IPS-18a (cell line): ENCODE results near the gene NUP160.
"Not testable (repeated sequence)": the region's sequence is repeated elsewhere in the genome, so short reads cannot be mapped to it uniquely, and the experiment has no call there.

ENCODE experiments used
- H3K27ac ChIP-seq: one replicate; pipeline ENCODE4 v1.5.1; 2013; ENCODE audit warnings: low read length
- H3K27me3 ChIP-seq: one replicate; pipeline ENCODE4 v1.6.1; 2013; ENCODE audit warnings: mild to moderate bottlenecking, low read length; ENCODE audit not compliant: control insufficient read depth, insufficient read depth
- H3K36me3 ChIP-seq: one replicate; pipeline ENCODE4 v1.6.1; 2013; ENCODE audit warnings: low read depth, low read length; ENCODE audit not compliant: control insufficient read depth
- H3K4me1 ChIP-seq: one replicate; pipeline ENCODE4 v1.6.1; 2013; ENCODE audit warnings: low read depth, low read length; ENCODE audit not compliant: control insufficient read depth
- H3K4me3 ChIP-seq: one replicate; pipeline ENCODE4 v1.5.1; 2013; ENCODE audit warnings: low read length
- H3K9ac ChIP-seq: one replicate; pipeline ENCODE4 v1.6.1; 2013; ENCODE audit warnings: mild to moderate bottlenecking, low read length, moderate library complexity
- H3K9me3 ChIP-seq: one replicate; pipeline ENCODE4 v1.6.1; 2013; ENCODE audit warnings: low read depth, low read length; ENCODE audit not compliant: control insufficient read depth

The NUP160 gene

GRCh38 chr11:47847892-47848699 lies at the start of gene NUP160:
NUP160 (minus strand) TSS chr11:47848350; CDS start chr11:47848318, 32 bp downstream.
- Histone ChIP-seq H3K4me3 (peak within 1 kb of the TSS; percentile 98), H3K9ac (peak within 1 kb of the TSS; percentile 100), H3K4me1 (peaks cover 11% of the 10 kb centered on the region), H3K27me3 (no peaks in the 10 kb centered on the region), H3K9me3 (no peaks in the 10 kb centered on the region), H3K36me3 (peaks cover 32% of the 10 kb centered on the region), H3K27ac (peak within 1 kb of the TSS; percentile 98)

- Histone ChIP-seq H3K9ac (no peak overlapping the region), H3K27me3 (no peaks in the 10 kb centered on the region)
Observed at GRCh38 chr11:47896199-47896598, 48.0 kb upstream of the NUP160 start.

GRCh38 chr11:47895035-47895434 lies 46.9 kb upstream of the NUP160 start:
- no peaks in the 10 kb centered on the region for H3K9me3 ChIP-seq
- H3K27me3 ChIP-seq = no peaks in the 10 kb centered on the region
- H3K36me3 ChIP-seq = no peaks in the 10 kb centered on the region
- H3K4me3 ChIP-seq = no peak overlapping the region
- no peak overlapping the region for H3K27ac ChIP-seq
- H3K9ac ChIP-seq = no peak overlapping the region
- H3K4me1 ChIP-seq = no peaks in the 10 kb centered on the region

More at GRCh38 chr11:47896199-47896598, 48.0 kb upstream of the NUP160 start:
- no peaks in the 10 kb centered on the region for H3K36me3 ChIP-seq
- H3K4me3 ChIP-seq = no peak overlapping the region
- no peaks in the 10 kb centered on the region for H3K4me1 ChIP-seq
- H3K27ac ChIP-seq = no peak overlapping the region
- no peaks in the 10 kb centered on the region for H3K9me3 ChIP-seq

GRCh38 chr11:47892546-47893276 lies 44.6 kb upstream of the NUP160 start:
- not testable (repeated sequence) for H3K4me3 ChIP-seq, H3K9ac ChIP-seq, H3K27ac ChIP-seq, H3K9me3 ChIP-seq, H3K27me3 ChIP-seq, H3K4me1 ChIP-seq, H3K36me3 ChIP-seq

- H3K36me3 ChIP-seq = no peaks in the 10 kb centered on the region
- no peak overlapping the region for H3K9ac ChIP-seq
- H3K4me1 ChIP-seq = no peaks in the 10 kb centered on the region
- no peaks in the 10 kb centered on the region for H3K27me3 ChIP-seq
- H3K4me3 ChIP-seq = no peak overlapping the region
- no peak overlapping the region for H3K27ac ChIP-seq
- no peaks in the 10 kb centered on the region for H3K9me3 ChIP-seq
Observed at GRCh38 chr11:47891886-47892285, 43.7 kb upstream of the NUP160 start.

- no peak overlapping the region for H3K9ac ChIP-seq
- H3K27ac ChIP-seq = no peak overlapping the region
Observed at GRCh38 chr11:47889714-47890441, 41.7 kb upstream of the NUP160 start.

GRCh38 chr11:47887910-47888569 lies 39.9 kb upstream of the NUP160 start:
- no peak overlapping the region for H3K9ac ChIP-seq
- H3K4me3 ChIP-seq = no peak overlapping the region
- H3K9me3 ChIP-seq = no peaks in the 10 kb centered on the region
- H3K4me1 ChIP-seq = no peaks in the 10 kb centered on the region
- no peaks in the 10 kb centered on the region for H3K27me3 ChIP-seq
- H3K36me3 ChIP-seq = no peaks in the 10 kb centered on the region
- H3K27ac ChIP-seq = no peak overlapping the region

More at GRCh38 chr11:47889714-47890441, 41.7 kb upstream of the NUP160 start:
- Histone ChIP-seq H3K4me1 (no peaks in the 10 kb centered on the region), H3K36me3 (no peaks in the 10 kb centered on the region), H3K27me3 (no peaks in the 10 kb centered on the region), H3K4me3 (no peak overlapping the region), H3K9me3 (no peaks in the 10 kb centered on the region)

- no peaks in the 10 kb centered on the region for H3K4me1 ChIP-seq
- H3K27me3 ChIP-seq = no peaks in the 10 kb centered on the region
- no peak overlapping the region for H3K4me3 ChIP-seq
- H3K9ac ChIP-seq = no peak overlapping the region
- H3K9me3 ChIP-seq = no peaks in the 10 kb centered on the region
- H3K36me3 ChIP-seq = no peaks in the 10 kb centered on the region
- no peak overlapping the region for H3K27ac ChIP-seq
Observed at GRCh38 chr11:47886096-47886495, 37.9 kb upstream of the NUP160 start.

- not testable (repeated sequence) for H3K27me3 ChIP-seq, H3K36me3 ChIP-seq, H3K9ac ChIP-seq, H3K4me3 ChIP-seq, H3K4me1 ChIP-seq, H3K9me3 ChIP-seq, H3K27ac ChIP-seq
Observed at GRCh38 chr11:47882437-47882836, 34.3 kb upstream of the NUP160 start.

GRCh38 chr11:47881145-47881544 lies 33.0 kb upstream of the NUP160 start:
- H3K27me3 ChIP-seq = no peaks in the 10 kb centered on the region
- H3K4me3 ChIP-seq = no peak overlapping the region
- H3K9ac ChIP-seq = no peak overlapping the region

More at GRCh38 chr11:47881145-47881544, 33.0 kb upstream of the NUP160 start:
- no peaks in the 10 kb centered on the region for H3K36me3 ChIP-seq
- peaks cover 8% of the 10 kb centered on the region for H3K9me3 ChIP-seq
- no peak overlapping the region for H3K27ac ChIP-seq
- no peaks in the 10 kb centered on the region for H3K4me1 ChIP-seq
